K562 (cell line): ENCODE measurements around the gene OPRL1. TPM values are rescaled to one million over a fixed set of nuclear protein-coding genes. Genes with fewer than 3 reads are reported as not detected.
A peak's percentile ranks its signal among the peaks of the same experiment; 100 is the strongest.

ENCODE experiments used
- ATAC-seq: fragments of 200-7000 bp; cut with Tn5 transposase; 3 replicates; pipeline ENCODE4 v1.9.1; 2020; ENCODE audit warnings: moderate library complexity
- BruUV-seq: library from RNA; stranded (reverse); fragments of 400-500 nt; replicated peaks from 2 replicates; lab custom pipeline; 2021; lab: Mats Ljungman, UMichigan
- CTCF ChIA-PET: fragments of 300-600 bp; formaldehyde crosslinking; extraction: SDS; loops from one replicate; lab custom pipeline; 2021; ENCODE audit warnings: low intra/inter-chr PET ratio; lab: Yijun Ruan, JAX
- POLR2A ChIA-PET: fragments of 300-600, 350-650 bp; sonication (Branson Sonifier 250); formaldehyde crosslinking; extraction: SDS; loops from one replicate; lab custom pipeline; 2021; ENCODE audit warnings: antibody characterized with exemption, inconsistent platforms; lab: Yijun Ruan, JAX
- DNase-seq, 4 experiments: peaks; one replicate each; pipeline versions ENCODE4 v3.0.0 to v3.0.0-alpha.2; 2011 to 2018; ENCODE audit warnings: low spot score in 3 of 4, mixed read lengths in 3 of 4; ENCODE audit errors: extremely low read depth in 1 of 4
- FAIRE-seq: peaks from 2 replicates; lab custom pipeline; 2011; peaks lifted over from hg19 to GRCh38; lab: Jason Lieb, UNC
- H2AFZ ChIP-seq: 2 replicates; pipeline ENCODE4 v1.6.0; 2011; ENCODE audit warnings: low read depth, low read length, control low read depth, inconsistent platforms
- H3K27ac ChIP-seq: fragments of 200-600 bp; 3 replicates; pipeline ENCODE4 v1.8.0; 2011; ENCODE audit warnings: low read depth, mild to moderate bottlenecking, control low read depth, inconsistent platforms, low read length, moderate library complexity, mixed read lengths; ENCODE audit errors: extremely low read depth
- H3K27me3 ChIP-seq, 2 experiments: fragments of 300-600 bp in 1 of 2; 2 replicates in 1 of 2; 3 replicates in 1 of 2; pipeline versions ENCODE4 v1.6.0 to v1.8.0; 2011; ENCODE audit warnings: inconsistent platforms in 2 of 2, low read length in 2 of 2, mild to moderate bottlenecking in 1 of 2, mixed read lengths in 1 of 2, moderate library complexity in 1 of 2; ENCODE audit not compliant: control insufficient read depth in 2 of 2, insufficient read depth in 2 of 2
- H3K36me3 ChIP-seq: fragments of 300-600 bp; 3 replicates; pipeline ENCODE4 v1.8.0; 2011; ENCODE audit warnings: mild to moderate bottlenecking, low read length, inconsistent platforms; ENCODE audit not compliant: control insufficient read depth, insufficient read depth
- H3K4me1 ChIP-seq, 2 experiments: fragments of 200-600 bp in 1 of 2; replicated peaks in 1 of 2; 2 replicates in 1 of 2; 3 replicates in 1 of 2; pipeline versions ENCODE4 v1.5.1 to v1.8.0; 2011; ENCODE audit warnings: inconsistent platforms in 2 of 2, low read length in 2 of 2, mild to moderate bottlenecking in 1 of 2, mixed read lengths in 1 of 2, moderate library complexity in 1 of 2; ENCODE audit not compliant: control insufficient read depth in 2 of 2, insufficient read depth in 2 of 2
- H3K4me2 ChIP-seq: 2 replicates; pipeline ENCODE4 v1.6.1; 2011; ENCODE audit warnings: low read length, control low read depth, inconsistent platforms, mixed read lengths; ENCODE audit not compliant: insufficient read depth
- H3K4me3 ChIP-seq: fragments of 200-600 bp; sonication (generic), shearing (Covaris generic); 2 replicates; pipeline ENCODE4 v1.5.1; 2016; ENCODE audit warnings: control low read depth, inconsistent platforms
- H3K79me2 ChIP-seq: fragments of 200-600 bp; 3 replicates; pipeline ENCODE4 v1.8.0; 2011; ENCODE audit warnings: low read length, inconsistent platforms; ENCODE audit not compliant: control insufficient read depth, insufficient read depth
- H3K9ac ChIP-seq, 2 experiments: 2 replicates each; pipeline versions ENCODE4 v1.6.0 to v1.6.1; 2011; ENCODE audit warnings: low read depth in 2 of 2, low read length in 2 of 2, control low read depth in 1 of 2, inconsistent platforms in 1 of 2, mild to moderate bottlenecking in 1 of 2, mixed read lengths in 1 of 2; ENCODE audit not compliant: insufficient read depth in 1 of 2
- H3K9me1 ChIP-seq: one replicate; pipeline ENCODE4 v1.6.0; 2011; ENCODE audit warnings: inconsistent platforms, mild to moderate bottlenecking, low read length, moderate library complexity; ENCODE audit not compliant: control insufficient read depth, insufficient read depth
- H3K9me3 ChIP-seq: replicated peaks from 2 replicates; pipeline ENCODE4 v1.5.1; 2011; ENCODE audit warnings: low read depth, low read length, inconsistent platforms; ENCODE audit not compliant: control insufficient read depth, insufficient read depth
- H4K20me1 ChIP-seq: replicated peaks from 2 replicates; pipeline ENCODE4 v1.6.1; 2011; ENCODE audit warnings: low read length, inconsistent platforms, mixed read lengths; ENCODE audit not compliant: control insufficient read depth, insufficient read depth
- ILK ChIP-seq: fragments of 450-650 bp; IDR thresholded peaks from 2 replicates; pipeline ENCODE4 v1.6.1; 2016; ENCODE audit warnings: missing genetic modification characterization, low read depth, mild to moderate bottlenecking, missing compliant biosample characterization, moderate library complexity, borderline replicate concordance
- POLR2G ChIP-seq: fragments of 200-400 bp; formaldehyde crosslinking; IDR thresholded peaks from 2 replicates; pipeline ENCODE4 v1.6.1; 2017; ENCODE audit warnings: low read depth, mild to moderate bottlenecking, antibody characterized with exemption, low read length, moderate library complexity
- RNF2 ChIP-seq: sonication (generic); IDR thresholded peaks from 2 replicates; pipeline ENCODE4 v1.6.1; 2016
- ZNF239 ChIP-seq: fragments of 250-450 bp; sonication (Bioruptor Pico); IDR thresholded peaks from 2 replicates; pipeline ENCODE4 v1.4.0; 2020; ENCODE audit warnings: mild to moderate bottlenecking
- WGBS: fragments of 100-300 bp; shearing (Covaris generic); methylation state at CpG from one replicate; pipeline ENCODE4 v1.1.6; 2016; ENCODE audit warnings: low coverage, mixed read lengths; ENCODE audit not compliant: insufficient coverage; ENCODE audit errors: missing lambda C conversion rate; 5-methylcytosine and 5-hydroxymethylcytosine counted together
- in situ Hi-C: fragments of 300-500 bp; cut with MboI; formaldehyde crosslinking; loops from 4 replicates; pipeline ENCODE4 v1.15.0; 2018; ENCODE audit warnings: inconsistent platforms, mixed read lengths
- intact Hi-C: fragments of 100-400 bp; cut with micrococcal nuclease; formaldehyde crosslinking; loops from 2 replicates; pipeline ENCODE4 v1.14.2; 2022
- polyA plus RNA-seq, 8 experiments: library from polyadenylated mRNA; depleted of rRNA in 4 of 8; stranded (reverse) in 5 of 8; unstranded in 3 of 8; fragments of >200 nt; fragmentation: Nextera tagmentation in 2 of 8; fragmentation: Illumina TruSeq in 1 of 8; extraction: Ambion mirVana in 2 of 8; extraction: Trizol in 1 of 8; gene quantifications; 2 replicates each; pipeline versions ENCODE4 v1.2.1 to v1.2.3, GENCODE V29; 2011 to 2014; ENCODE audit warnings: inconsistent platforms in 1 of 8, missing spikeins in 1 of 8
- total RNA-seq, 7 experiments: library from RNA; depleted of rRNA in 6 of 7; stranded (reverse); fragments of >200 nt in 6 of 7; fragmentation: Illumina TruSeq in 2 of 7; extraction: Trizol in 2 of 7; gene quantifications; 2 replicates each; pipeline versions ENCODE4 v1.2.1 to v1.2.3, GENCODE V29; 2011 to 2021; ENCODE audit warnings: low replicate concordance in 1 of 7
- TF ChIP-seq, protein P1 (sequence below): fragments of 450-650 bp; IDR thresholded peaks from 2 replicates; pipeline ENCODE4 v1.6.1; 2016

The OPRL1 gene
- total and polyA plus RNA-seq, 9 of the 15 experiments (the other 6 are each of a cell fraction or from before 2014, with no cell fraction given): 0.06 to 0.33 (median 0.11) TPM; not detected in 2

DNA sequence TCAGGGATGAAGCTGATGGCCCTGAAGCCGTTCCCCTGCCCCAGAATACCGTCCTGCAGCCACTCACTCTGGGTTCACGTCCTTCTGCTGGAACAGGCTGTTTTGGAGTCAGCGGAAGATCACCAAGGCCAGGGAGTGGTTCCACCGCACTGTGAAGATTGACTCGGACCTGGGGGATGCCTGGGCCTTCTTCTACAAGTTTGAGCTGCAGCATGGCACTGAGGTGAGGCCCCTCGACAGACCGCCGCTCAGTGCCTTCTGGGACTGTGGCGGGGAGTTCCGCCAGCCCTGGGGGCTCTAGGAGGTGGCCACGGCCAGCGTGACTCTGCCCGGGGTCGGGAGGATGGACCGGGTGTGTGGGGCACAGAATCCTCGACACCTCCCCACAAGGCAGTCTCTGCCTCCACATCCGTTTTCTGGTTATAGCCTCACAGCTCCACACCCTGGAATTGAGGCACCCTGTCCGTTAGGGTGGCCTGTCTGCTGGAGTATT, 48.0 kb upstream of the OPRL1 start (continued):
- no peak for TF ChIP-seq RNF2
- TF ChIP-seq ZNF239: no peak

DNA sequence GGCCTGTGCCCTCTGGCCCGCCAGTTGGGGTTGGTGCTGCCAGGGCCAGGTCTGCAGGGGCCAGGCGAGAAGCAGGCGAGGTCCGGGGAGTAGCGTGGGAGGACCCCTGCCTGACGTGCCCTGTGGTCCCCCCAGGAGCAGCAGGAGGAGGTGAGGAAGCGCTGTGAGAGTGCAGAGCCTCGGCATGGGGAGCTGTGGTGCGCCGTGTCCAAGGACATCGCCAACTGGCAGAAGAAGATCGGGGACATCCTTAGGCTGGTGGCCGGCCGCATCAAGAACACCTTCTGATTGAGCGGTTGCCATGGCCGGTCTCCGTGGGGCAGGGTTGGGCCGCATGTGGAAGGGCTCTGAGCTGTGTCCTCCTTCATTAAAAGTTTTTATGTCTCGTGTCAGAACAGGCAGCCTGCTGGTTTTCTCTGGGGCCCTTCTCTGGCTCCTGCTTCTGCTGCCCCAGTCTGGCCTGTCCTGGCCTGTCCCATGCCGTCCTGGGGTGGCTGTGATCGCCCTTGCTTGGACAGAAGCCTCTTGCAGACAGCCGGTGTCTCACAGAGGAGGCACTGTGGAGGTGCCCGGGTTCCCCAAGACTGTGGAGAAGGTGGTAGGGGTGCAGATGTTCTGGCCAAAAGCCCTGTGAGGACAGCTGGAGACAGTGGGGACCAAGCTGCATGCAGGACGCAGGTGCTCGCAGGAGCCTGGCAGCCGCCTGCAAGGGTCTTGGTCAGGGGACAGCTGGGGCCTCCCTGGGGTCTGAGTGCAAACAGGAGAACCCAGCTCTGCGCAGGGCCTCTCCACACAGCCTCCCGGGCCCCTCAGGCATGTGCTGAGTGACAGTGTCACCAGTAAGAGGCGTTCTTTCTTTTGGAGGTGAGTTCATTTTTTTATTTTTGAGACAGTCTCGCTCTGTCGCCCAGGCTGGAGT, 46.9 kb upstream of the OPRL1 start:
- Histone ChIP-seq H3K9ac (peak overlapping the region in 1 of 2 experiments; percentile 19; a peak in 1 of 4 replicates), H3K36me3 (peaks cover 67% of the 10 kb centered on the region; the same call in 2 of the 3 replicates), H3K4me2 (no peak overlapping the region), H3K79me2 (no peaks in the 10 kb centered on the region), H2AFZ (no peak overlapping the region), H3K4me1 (peaks cover 20 to 44% of the 10 kb centered on the region in 2 experiments), H3K9me1 (peaks cover 3% of the 10 kb centered on the region), H3K27me3 (no peaks in the 10 kb centered on the region), H3K9me3 (no peaks in the 10 kb centered on the region), H4K20me1 (no peaks in the 10 kb centered on the region), H3K27ac (no peak overlapping the region), H3K4me3 (no peak overlapping the region)
- in situ Hi-C loops: no loop called here
- DNase-seq (no peak), ATAC-seq (no peak), FAIRE-seq (no peak)
- intact Hi-C loops: no loop called here
- TF ChIP-seq, protein P1, sequence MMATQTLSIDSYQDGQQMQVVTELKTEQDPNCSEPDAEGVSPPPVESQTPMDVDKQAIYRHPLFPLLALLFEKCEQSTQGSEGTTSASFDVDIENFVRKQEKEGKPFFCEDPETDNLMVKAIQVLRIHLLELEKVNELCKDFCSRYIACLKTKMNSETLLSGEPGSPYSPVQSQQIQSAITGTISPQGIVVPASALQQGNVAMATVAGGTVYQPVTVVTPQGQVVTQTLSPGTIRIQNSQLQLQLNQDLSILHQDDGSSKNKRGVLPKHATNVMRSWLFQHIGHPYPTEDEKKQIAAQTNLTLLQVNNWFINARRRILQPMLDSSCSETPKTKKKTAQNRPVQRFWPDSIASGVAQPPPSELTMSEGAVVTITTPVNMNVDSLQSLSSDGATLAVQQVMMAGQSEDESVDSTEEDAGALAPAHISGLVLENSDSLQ: no peak
- TF ChIP-seq ILK (tag) (no peak), POLR2G (peak; percentile 51)
- WGBS: 83% methylated on average over 24 of the region's 31 CpGs
- no TSS peak for BruUV-seq
- ChIA-PET POLR2A (interaction anchor here (0.5 to 0.7 kb wide), 4 partner anchors 7 to 265 kb away, joined by 3 to 4 read pairs (median 3); no protein-coding TSS in a partner anchor), CTCF (no interaction called here)
